Measurements from ENCODE around the gene ZNF57. TPM values are rescaled to one million over a fixed set of nuclear protein-coding genes. Genes with fewer than 3 reads are reported as not detected.
A peak's percentile ranks its signal among the peaks of the same experiment; 100 is the strongest.

The ZNF57 gene
- total RNA-seq, 2 experiments from 2014 or later, result 4.3 to 7.4 TPM

DNA sequence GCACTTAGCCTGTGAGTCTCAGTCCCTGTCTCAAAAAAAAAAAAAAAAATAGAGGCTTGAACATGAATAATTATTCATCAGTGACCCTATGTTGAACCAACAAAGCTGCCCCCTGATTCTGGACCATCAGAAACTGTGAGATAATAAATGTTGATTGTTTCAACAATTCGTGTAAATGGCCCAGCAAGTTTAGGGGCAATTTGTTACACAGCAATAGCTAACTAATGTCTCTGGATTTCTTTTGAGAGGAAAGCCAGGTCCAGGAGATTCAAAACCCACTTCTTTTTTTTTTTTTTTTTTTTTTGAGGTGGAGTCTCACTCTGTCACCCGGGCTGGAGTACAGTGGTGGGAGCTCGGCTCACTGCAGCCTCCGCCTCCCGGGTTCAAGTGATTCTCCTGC lies 64.1 kb downstream of the ZNF57 start:
- H4K20me1 ChIP-seq (ENCODE audit: insufficient read depth, low read length), result no peaks in the 10 kb centered on the region
- ChIA-PET CTCF (ENCODE audit: unreplicated experiment) (no interaction called here), POLR2A (interaction anchor here (0.6 kb wide), 1 partner anchor 345 kb away, joined by 3 read pairs; no protein-coding TSS in a partner anchor)
- no peak overlapping the region for H3K27ac ChIP-seq (ENCODE audit: low read depth, low read length, poor library complexity, severe bottlenecking)
- H3K4me1 ChIP-seq (ENCODE audit: insufficient read depth, low read length, poor library complexity, severe bottlenecking), result peaks cover 47% of the 10 kb centered on the region
- H3K9me2 ChIP-seq (ENCODE audit: insufficient read depth, low read length), result no peaks in the 10 kb centered on the region
- H2AFZ ChIP-seq (ENCODE audit: low read length), result no peak overlapping the region
- no peak for TF ChIP-seq EZH2phosphoT487 (IDR thresholded peaks at IDR 0.05; ENCODE audit: borderline replicate concordance, low read depth, low read length)
- no peak for TF ChIP-seq CTCF (conservative IDR thresholded peaks at IDR 0.05; ENCODE audit: low read length)
- H3K4me2 ChIP-seq (ENCODE audit: low read length), result no peak overlapping the region
- intact Hi-C loops (cut with micrococcal nuclease; ENCODE audit: unreplicated experiment), result no loop called here
- H3K4me3 ChIP-seq (ENCODE audit: low read depth, low read length, poor library complexity, severe bottlenecking), result no peak overlapping the region
- H3K79me2 ChIP-seq (ENCODE audit: insufficient read depth, low read depth, low read length), result no peaks in the 10 kb centered on the region
- H3K36me3 ChIP-seq (ENCODE audit: insufficient read depth, low read length), result peaks cover 4% of the 10 kb centered on the region; the same call in 1 of the 2 replicates
- DNase-seq (ENCODE audit: low spot score), result no peak
- H3K9me3 ChIP-seq (ENCODE audit: low read length), result peaks cover 17% of the 10 kb centered on the region; the same call in 1 of the 2 replicates
- no TSS peak for BruUV-seq (replicated peaks)

- no TSS peak for BruUV-seq (replicated peaks)
- H3K4me2 ChIP-seq (ENCODE audit: low read length), result 0 out of 2 replicates have a peak overlapping the region, but pooled peaks have one; percentile 57
- CTCF ChIA-PET (ENCODE audit: unreplicated experiment), result no interaction called here
- H3K4me3 ChIP-seq (ENCODE audit: low read depth, low read length, poor library complexity, severe bottlenecking), result no peak overlapping the region
- H3K36me3 ChIP-seq (ENCODE audit: insufficient read depth, low read length), result peaks cover 4% of the 10 kb centered on the region; the same call in 1 of the 2 replicates
- POLR2A ChIA-PET, result interaction anchor here (1.4 to 1.7 kb wide), 2 partner anchors 9 to 75 kb away, joined by 3 to 9 read pairs; partner anchors contain the start of gene TLE6
- intact Hi-C loops (cut with micrococcal nuclease; ENCODE audit: unreplicated experiment), result no loop called here
- H2AFZ ChIP-seq (ENCODE audit: low read length), result no peak overlapping the region; the same call in 1 of the 2 replicates
- peaks cover 17% of the 10 kb centered on the region; the same call in 1 of the 2 replicates for H3K9me3 ChIP-seq (ENCODE audit: low read length)
- no peaks in the 10 kb centered on the region for H3K79me2 ChIP-seq (ENCODE audit: insufficient read depth, low read depth, low read length)
- TF ChIP-seq EZH2phosphoT487 (IDR thresholded peaks at IDR 0.05; ENCODE audit: borderline replicate concordance, low read depth, low read length) (no peak), CTCF (conservative IDR thresholded peaks at IDR 0.05; ENCODE audit: low read length) (no peak)
- H3K4me1 ChIP-seq (ENCODE audit: insufficient read depth, low read length, poor library complexity, severe bottlenecking), result peaks cover 67% of the 10 kb centered on the region
- no peaks in the 10 kb centered on the region for H3K9me2 ChIP-seq (ENCODE audit: insufficient read depth, low read length)
- H3K27ac ChIP-seq (ENCODE audit: low read depth, low read length, poor library complexity, severe bottlenecking), result peak overlapping the region; percentile 98
- H4K20me1 ChIP-seq (ENCODE audit: insufficient read depth, low read length), result no peaks in the 10 kb centered on the region
- DNase-seq (ENCODE audit: low spot score), result no peak
Observed at GRCh38 chr19:2967972-2968371, 67.2 kb downstream of the ZNF57 start.

Other genes starting within 250 kb of the ZNF57 start
- gene GNG7, start 198.2 kb upstream of the ZNF57 start, total RNA-seq (2014; rRNA removed; shearing (Covaris generic)), result 14.2 and 15.3 TPM in 2 replicates
- 13.9 and 15.6 TPM in 2 replicates for gene GNG7, start 198.2 kb upstream of the ZNF57 start, total RNA-seq (2022)
- 0.10 TPM in 1 of 2 replicates, not detected in the other for gene DIRAS1, start 179.6 kb upstream of the ZNF57 start, total RNA-seq (2014; rRNA removed; shearing (Covaris generic))
- gene DIRAS1, start 179.6 kb upstream of the ZNF57 start, total RNA-seq (2022), result 0.52 TPM in 1 of 2 replicates, not detected in the other
- 33.3 and 45.6 TPM in 2 replicates for gene SLC39A3, start 160.9 kb upstream of the ZNF57 start, total RNA-seq (2014; rRNA removed; shearing (Covaris generic))
- gene SLC39A3, start 160.9 kb upstream of the ZNF57 start, total RNA-seq (2022), result 38.6 and 46.8 TPM in 2 replicates
- 67.5 and 82.4 TPM in 2 replicates for gene SGTA, start 117.7 kb upstream of the ZNF57 start, total RNA-seq (2014; rRNA removed; shearing (Covaris generic))
- 68.2 and 70.9 TPM in 2 replicates for gene SGTA, start 117.7 kb upstream of the ZNF57 start, total RNA-seq (2022)
- 191 and 217 TPM in 2 replicates for gene THOP1, start 115.4 kb upstream of the ZNF57 start, total RNA-seq (2014; rRNA removed; shearing (Covaris generic))
- gene THOP1, start 115.4 kb upstream of the ZNF57 start, total RNA-seq (2022), result 140 and 170 TPM in 2 replicates
- gene ZNF554, start 81.1 kb upstream of the ZNF57 start, total RNA-seq (2014; rRNA removed; shearing (Covaris generic)), result 1.6 and 4.4 TPM in 2 replicates
- gene ZNF554, start 81.1 kb upstream of the ZNF57 start, total RNA-seq (2022), result 3.7 and 3.9 TPM in 2 replicates
- gene ZNF555, start 59.5 kb upstream of the ZNF57 start, total RNA-seq (2014; rRNA removed; shearing (Covaris generic)), result 2.4 and 2.8 TPM in 2 replicates
- 5.1 and 6.9 TPM in 2 replicates for gene ZNF555, start 59.5 kb upstream of the ZNF57 start, total RNA-seq (2022)
- gene ZNF556, start 33.6 kb upstream of the ZNF57 start, total RNA-seq (2014; rRNA removed; shearing (Covaris generic)), result 0.09 and 0.15 TPM in 2 replicates
- not detected in 2 replicates for gene ZNF556, start 33.6 kb upstream of the ZNF57 start, total RNA-seq (2022)
- 4.8 and 5.4 TPM in 2 replicates for gene ZNF77, start 44.0 kb downstream of the ZNF57 start, total RNA-seq (2014; rRNA removed; shearing (Covaris generic))
- gene ZNF77, start 44.0 kb downstream of the ZNF57 start, total RNA-seq (2022), result 6.8 TPM in 2 replicates
- gene TLE6, start 76.6 kb downstream of the ZNF57 start, total RNA-seq (2014; rRNA removed; shearing (Covaris generic)), result 15.9 and 16.4 TPM in 2 replicates
- gene TLE6, start 76.6 kb downstream of the ZNF57 start, total RNA-seq (2022), result 21.5 and 23.0 TPM in 2 replicates
- 1.6 and 1.7 TPM in 2 replicates for gene TLE2, start 128.4 kb downstream of the ZNF57 start, total RNA-seq (2014; rRNA removed; shearing (Covaris generic))
- 1.1 and 1.2 TPM in 2 replicates for gene TLE2, start 128.4 kb downstream of the ZNF57 start, total RNA-seq (2022)
- 424 and 448 TPM in 2 replicates for gene TLE5, start 161.6 kb downstream of the ZNF57 start, total RNA-seq (2014; rRNA removed; shearing (Covaris generic))
- gene TLE5, start 161.6 kb downstream of the ZNF57 start, total RNA-seq (2022), result 376 and 463 TPM in 2 replicates
- 12.9 and 13.4 TPM in 2 replicates for gene GNA11, start 193.4 kb downstream of the ZNF57 start, total RNA-seq (2014; rRNA removed; shearing (Covaris generic))
- gene GNA11, start 193.4 kb downstream of the ZNF57 start, total RNA-seq (2022), result 10.1 and 14.3 TPM in 2 replicates
- not detected in 2 replicates for gene GNA15, start 235.1 kb downstream of the ZNF57 start, total RNA-seq (2014; rRNA removed; shearing (Covaris generic))
- gene GNA15, start 235.1 kb downstream of the ZNF57 start, total RNA-seq (2022), result not detected in 2 replicates